ENCODE data around the gene CDK14. TPM values are rescaled to one million over a fixed set of nuclear protein-coding genes. Genes with fewer than 3 reads are reported as not detected.

Gene CDK14
- total RNA-seq, 3 donors from 2014 or later: 0.71 to 1.1 (median 0.95) TPM

DNA sequence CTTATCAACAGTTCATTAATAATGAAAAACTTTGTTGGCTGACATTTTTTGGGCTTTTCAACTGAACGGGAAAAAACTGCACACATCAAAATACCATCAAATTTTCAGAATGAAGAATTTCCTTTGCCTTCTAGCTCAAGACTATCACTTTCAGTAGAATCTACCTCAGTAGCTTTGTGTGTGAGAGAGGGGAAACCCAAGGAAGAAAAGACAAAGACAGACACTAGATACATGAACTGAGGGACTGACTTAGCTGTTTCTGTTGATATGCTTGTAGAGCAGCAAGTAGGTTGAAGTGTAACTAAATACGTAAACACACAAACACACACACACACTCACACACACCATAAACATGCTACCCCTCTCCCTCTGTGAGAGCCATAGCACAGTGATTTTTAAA, 257.1 kb downstream of the CDK14 start:
- ATAC-seq (no peak), DNase-seq (no peak)
- Mint-ChIP-seq H3K4me1 (ENCODE audit: low read depth) (no peaks in the 10 kb centered on the region), H3K4me3 (no peak overlapping the region), H3K36me3 (ENCODE audit: insufficient read depth) (no peaks in the 10 kb centered on the region), H3K27me3 (ENCODE audit: low read depth) (no peaks in the 10 kb centered on the region), H3K9me3 (no peaks in the 10 kb centered on the region)

DNA sequence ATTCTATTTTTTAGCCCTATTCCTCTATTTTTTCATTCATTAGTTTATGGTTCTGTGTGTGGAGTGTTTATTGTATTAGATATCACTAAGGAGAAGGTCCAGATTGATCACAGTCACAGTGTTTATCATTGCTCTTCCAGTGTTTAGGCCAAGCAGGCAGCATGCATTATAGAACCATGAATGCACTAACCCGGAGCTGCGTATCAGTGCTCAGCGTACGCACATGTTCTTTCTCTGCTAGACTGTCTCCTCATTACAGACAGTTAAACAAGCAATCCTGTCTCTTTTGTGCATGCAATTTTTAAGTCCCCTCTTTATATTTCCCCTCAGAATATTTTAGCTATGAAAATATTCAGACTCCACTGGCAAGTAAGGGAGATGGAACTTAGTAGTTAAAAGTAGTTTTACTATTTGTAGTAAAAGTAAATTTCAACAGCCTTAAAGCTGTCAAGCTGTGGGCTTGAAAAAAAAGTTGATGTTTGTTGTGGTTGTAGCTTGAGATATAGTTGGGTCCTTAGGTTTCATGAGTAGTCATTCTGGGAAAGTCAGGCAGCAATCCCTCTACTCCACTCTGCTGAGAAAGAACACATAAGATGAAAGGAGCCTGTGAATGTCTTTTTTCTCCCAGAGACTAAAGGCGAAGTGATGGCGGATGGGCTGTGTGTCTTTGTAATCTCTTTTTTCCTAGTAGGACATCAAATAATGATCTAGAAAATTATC, 260.4 kb downstream of the CDK14 start:
- Mint-ChIP-seq H3K36me3 (ENCODE audit: insufficient read depth) (no peaks in the 10 kb centered on the region), H3K4me1 (ENCODE audit: low read depth) (no peaks in the 10 kb centered on the region), H3K4me3 (no peak overlapping the region), H3K27me3 (ENCODE audit: low read depth) (no peaks in the 10 kb centered on the region), H3K9me3 (no peaks in the 10 kb centered on the region)
- ATAC-seq: no peak
- DNase-seq: no peak

DNA sequence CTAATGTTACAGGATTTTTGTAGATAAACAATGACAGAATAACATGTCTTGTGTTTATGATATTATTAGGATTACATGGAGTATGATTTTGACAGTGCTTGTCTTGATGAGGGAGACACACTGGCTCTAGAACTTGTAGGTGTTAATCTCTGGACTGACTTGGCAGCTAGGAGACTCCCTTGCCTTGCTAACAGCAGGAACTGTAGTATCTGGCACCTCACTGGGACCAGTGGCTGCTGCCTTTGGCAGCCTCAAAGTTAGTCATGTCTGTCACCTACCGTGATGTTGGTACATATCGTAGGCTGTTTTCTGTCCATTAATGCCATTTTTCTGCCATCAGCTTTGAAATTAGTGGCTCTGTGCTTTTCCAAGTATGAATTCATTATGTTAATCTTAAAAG, 261.5 kb downstream of the CDK14 start:
- ATAC-seq (no peak), DNase-seq (no peak)
- no peaks in the 10 kb centered on the region for H3K27me3 Mint-ChIP-seq (ENCODE audit: low read depth)
- H3K36me3 Mint-ChIP-seq (ENCODE audit: insufficient read depth): no peaks in the 10 kb centered on the region
- no peaks in the 10 kb centered on the region for H3K9me3 Mint-ChIP-seq
- no peak overlapping the region for H3K4me3 Mint-ChIP-seq
- H3K4me1 Mint-ChIP-seq (ENCODE audit: low read depth): no peaks in the 10 kb centered on the region

DNA sequence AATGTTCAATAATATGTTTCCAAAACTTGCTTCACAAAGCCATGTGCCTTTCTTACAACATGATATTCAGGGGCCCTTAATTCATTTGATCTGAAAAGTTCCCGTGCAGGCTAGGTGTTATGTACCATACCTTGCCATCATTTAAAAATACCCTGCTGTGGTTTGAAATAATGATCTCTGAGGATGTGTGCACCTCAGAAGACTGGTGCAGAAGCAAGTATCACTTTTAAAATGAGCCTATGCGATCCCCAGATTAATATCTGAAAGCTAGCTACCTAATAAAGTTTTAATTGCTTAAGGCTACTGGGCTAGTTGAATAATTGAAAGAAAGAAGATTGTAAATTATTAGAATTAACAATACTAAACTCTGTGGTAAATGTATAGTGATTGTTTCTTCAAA, 262.4 kb downstream of the CDK14 start:
- no peak overlapping the region for H3K4me3 Mint-ChIP-seq
- ATAC-seq (no peak), DNase-seq (no peak)
- H3K9me3 Mint-ChIP-seq: no peaks in the 10 kb centered on the region
- no peaks in the 10 kb centered on the region for H3K36me3 Mint-ChIP-seq (ENCODE audit: insufficient read depth)
- no peaks in the 10 kb centered on the region for H3K4me1 Mint-ChIP-seq (ENCODE audit: low read depth)
- H3K27me3 Mint-ChIP-seq (ENCODE audit: low read depth): no peaks in the 10 kb centered on the region

DNA sequence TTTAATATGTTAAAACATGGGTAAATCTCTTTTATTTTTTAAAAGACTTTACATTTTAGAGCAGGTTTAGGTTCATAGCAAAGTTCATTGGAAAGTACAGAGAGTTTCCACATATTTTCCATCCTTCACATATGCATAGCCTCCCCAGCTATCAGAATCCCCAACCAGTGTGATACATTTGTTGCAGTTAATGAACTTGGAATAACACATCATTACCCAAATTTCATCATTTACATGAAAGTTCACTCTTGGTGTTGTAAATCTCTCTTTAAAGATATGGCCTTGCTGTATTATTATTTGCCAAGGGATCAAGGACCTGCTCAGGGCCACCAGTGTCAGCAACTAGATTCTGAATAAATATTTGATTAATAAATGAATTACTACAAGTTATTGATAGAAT, 263.4 kb downstream of the CDK14 start:
- H3K4me3 Mint-ChIP-seq: no peak overlapping the region
- DNase-seq (no peak), ATAC-seq (no peak)
- no peaks in the 10 kb centered on the region for H3K27me3 Mint-ChIP-seq (ENCODE audit: low read depth)
- no peaks in the 10 kb centered on the region for H3K36me3 Mint-ChIP-seq (ENCODE audit: insufficient read depth)
- no peaks in the 10 kb centered on the region for H3K4me1 Mint-ChIP-seq (ENCODE audit: low read depth)
- H3K9me3 Mint-ChIP-seq: no peaks in the 10 kb centered on the region

DNA sequence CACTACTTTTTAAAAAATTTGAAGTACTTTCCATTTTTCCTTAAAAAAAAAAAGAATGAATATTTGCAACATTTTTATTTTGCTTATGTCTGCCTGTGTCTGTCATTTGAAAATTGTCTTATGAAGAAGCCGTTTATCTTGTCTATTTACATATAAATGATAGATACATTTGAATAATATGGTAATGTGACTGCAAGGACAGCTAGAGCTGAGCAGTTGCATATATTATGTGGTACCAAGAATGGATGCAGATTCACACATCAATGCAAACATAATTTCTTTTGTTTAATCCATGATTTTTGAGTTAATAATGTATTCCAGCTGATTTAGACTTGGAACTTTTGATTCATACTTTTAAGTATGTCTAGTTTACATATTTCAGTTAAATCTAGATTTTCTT, 268.0 kb downstream of the CDK14 start:
- DNase-seq (no peak), ATAC-seq (no peak)
- Mint-ChIP-seq H3K4me1 (ENCODE audit: low read depth) (no peaks in the 10 kb centered on the region), H3K4me3 (no peak overlapping the region), H3K27me3 (ENCODE audit: low read depth) (no peaks in the 10 kb centered on the region), H3K36me3 (ENCODE audit: insufficient read depth) (no peaks in the 10 kb centered on the region), H3K9me3 (no peaks in the 10 kb centered on the region)

DNA sequence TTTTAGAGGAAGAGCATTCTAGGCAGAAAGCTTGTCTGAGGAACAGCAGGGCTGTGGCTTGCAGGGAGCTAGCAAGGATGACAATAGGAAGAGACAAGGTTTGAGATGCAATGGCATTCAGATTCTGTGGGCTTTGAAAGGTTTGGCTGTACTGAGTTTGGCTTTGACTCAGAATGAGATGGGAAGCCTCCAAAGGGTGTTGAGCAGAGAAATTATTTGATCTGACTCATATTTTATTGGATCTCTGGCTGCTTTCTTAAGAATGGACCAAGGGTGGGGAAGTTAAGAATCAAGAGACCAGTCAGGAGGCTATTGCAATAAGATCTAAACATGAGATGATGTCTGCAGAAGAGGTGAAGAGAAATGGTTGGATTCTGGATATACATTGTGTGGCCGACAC, 273.2 kb downstream of the CDK14 start:
- no peak for ATAC-seq
- Mint-ChIP-seq H3K4me3 (no peak overlapping the region), H3K9me3 (no peaks in the 10 kb centered on the region), H3K27me3 (ENCODE audit: low read depth) (no peaks in the 10 kb centered on the region), H3K4me1 (ENCODE audit: low read depth) (no peaks in the 10 kb centered on the region), H3K36me3 (ENCODE audit: insufficient read depth) (no peaks in the 10 kb centered on the region)
- DNase-seq: no peak

DNA sequence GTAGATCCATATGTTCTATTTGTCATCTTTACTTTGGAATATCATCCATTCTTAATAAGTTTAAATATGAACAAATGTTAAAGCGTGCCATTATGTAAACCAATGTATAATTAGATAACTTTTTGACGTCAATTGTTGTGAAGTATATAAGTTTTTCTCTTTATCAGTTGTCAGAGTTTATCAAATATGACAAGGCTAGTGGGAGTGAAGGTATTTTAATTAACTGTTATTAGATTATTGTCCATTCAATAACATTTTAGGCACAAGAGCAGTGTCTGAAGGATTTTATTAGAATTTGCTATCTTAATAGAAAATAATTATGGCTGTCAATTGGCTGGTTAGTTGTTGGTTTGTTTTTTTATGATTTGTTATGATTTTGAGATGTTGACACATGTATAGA, 280.6 kb downstream of the CDK14 start:
- H3K4me1 Mint-ChIP-seq (ENCODE audit: low read depth): no peaks in the 10 kb centered on the region
- DNase-seq (no peak), ATAC-seq (no peak)
- no peaks in the 10 kb centered on the region for H3K36me3 Mint-ChIP-seq (ENCODE audit: insufficient read depth)
- H3K4me3 Mint-ChIP-seq: no peak overlapping the region
- no peaks in the 10 kb centered on the region for H3K27me3 Mint-ChIP-seq (ENCODE audit: low read depth)
- peaks cover 4% of the 10 kb centered on the region for H3K9me3 Mint-ChIP-seq

DNA sequence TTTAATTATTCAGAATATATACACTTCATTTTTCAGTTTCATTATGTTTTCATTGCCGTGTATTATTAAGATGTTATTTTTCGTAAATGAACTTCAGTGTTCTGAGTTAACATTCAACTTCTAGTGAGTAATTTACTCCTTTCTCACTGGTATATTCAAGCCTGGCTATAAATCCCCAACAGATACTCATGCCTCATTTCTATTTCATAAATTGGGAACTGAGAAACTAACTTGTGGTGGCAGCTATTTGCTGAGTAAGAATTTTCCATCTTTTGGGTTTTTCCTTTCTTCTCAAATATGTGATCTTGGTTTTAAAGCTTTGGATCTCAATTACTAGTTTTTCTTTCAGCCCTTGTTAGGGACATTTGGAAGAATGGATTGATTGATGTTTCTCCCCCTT, 281.1 kb downstream of the CDK14 start:
- peaks cover 4% of the 10 kb centered on the region for H3K9me3 Mint-ChIP-seq
- DNase-seq (no peak), ATAC-seq (no peak)
- H3K36me3 Mint-ChIP-seq (ENCODE audit: insufficient read depth): no peaks in the 10 kb centered on the region
- no peaks in the 10 kb centered on the region for H3K27me3 Mint-ChIP-seq (ENCODE audit: low read depth)
- no peak overlapping the region for H3K4me3 Mint-ChIP-seq
- no peaks in the 10 kb centered on the region for H3K4me1 Mint-ChIP-seq (ENCODE audit: low read depth)

DNA sequence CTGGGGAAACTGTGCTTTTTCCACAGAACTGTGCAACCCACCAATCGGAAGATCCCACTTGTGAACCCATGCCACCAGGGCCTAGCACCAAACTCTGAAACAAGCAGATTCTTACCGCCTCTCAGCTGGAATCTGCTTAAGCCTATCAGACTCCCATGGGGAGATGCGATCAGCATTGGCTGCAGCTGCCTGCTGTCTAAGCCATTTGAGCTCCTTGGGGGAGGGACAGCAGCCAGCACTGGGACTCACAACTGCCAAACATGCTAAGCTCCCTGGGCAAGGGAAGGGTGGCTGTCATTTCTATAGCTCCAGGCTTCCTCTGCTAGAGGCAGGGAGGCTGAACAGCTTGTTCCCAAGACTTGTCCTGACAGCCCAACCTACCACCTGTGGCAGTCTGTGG, 283.8 kb downstream of the CDK14 start:
- ATAC-seq: no peak
- no peaks in the 10 kb centered on the region for H3K4me1 Mint-ChIP-seq (ENCODE audit: low read depth)
- no peak for DNase-seq

DNA sequence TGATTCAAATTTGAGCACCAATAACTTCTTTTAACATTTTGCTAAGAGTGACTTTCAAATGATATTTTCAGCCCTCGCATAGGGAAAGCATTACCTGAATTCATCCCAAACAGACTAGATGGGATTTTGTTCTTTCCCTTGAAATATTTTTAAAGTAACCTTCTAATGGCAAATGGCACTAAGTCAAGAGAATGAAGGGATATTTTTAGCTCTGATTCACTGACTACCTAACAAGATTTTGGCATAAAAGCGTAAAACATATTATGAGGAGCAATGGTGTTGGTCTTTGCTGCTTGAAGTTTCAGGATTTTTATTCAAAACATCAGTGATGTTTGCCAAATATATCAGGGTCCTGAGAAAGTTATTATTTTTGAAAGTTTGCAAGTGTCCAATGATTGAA, 290.3 kb downstream of the CDK14 start:
- Mint-ChIP-seq H3K4me3 (no peak overlapping the region), H3K27me3 (ENCODE audit: low read depth) (no peaks in the 10 kb centered on the region)
- no peak for DNase-seq

More for the DNA sequence above, 283.8 kb downstream of the CDK14 start:
- H3K9me3 Mint-ChIP-seq: peaks cover 4% of the 10 kb centered on the region
- H3K36me3 Mint-ChIP-seq (ENCODE audit: insufficient read depth): no peaks in the 10 kb centered on the region
- no peak overlapping the region for H3K4me3 Mint-ChIP-seq
- no peaks in the 10 kb centered on the region for H3K27me3 Mint-ChIP-seq (ENCODE audit: low read depth)

DNA sequence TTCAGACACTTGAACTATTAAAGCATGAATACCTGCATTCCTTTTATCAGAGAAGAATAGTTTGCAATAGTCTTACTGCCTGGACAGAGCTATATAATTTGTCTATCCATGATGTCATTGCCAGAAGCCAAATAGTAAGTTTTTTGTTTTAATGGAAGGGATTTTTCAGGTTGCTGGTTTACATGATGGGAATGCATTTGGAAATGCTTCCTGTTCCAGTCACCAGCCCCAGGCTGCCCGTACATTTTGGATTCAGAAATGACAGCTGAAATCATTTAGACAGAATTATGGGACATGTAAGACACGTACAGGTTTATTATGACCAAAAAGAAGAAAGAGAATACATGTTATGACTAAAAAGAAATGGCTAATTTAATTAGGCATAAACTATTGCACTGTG, 293.1 kb downstream of the CDK14 start:
- Mint-ChIP-seq H3K9me3 (peaks cover 3% of the 10 kb centered on the region), H3K4me1 (ENCODE audit: low read depth) (no peaks in the 10 kb centered on the region), H3K4me3 (no peak overlapping the region), H3K36me3 (ENCODE audit: insufficient read depth) (no peaks in the 10 kb centered on the region), H3K27me3 (ENCODE audit: low read depth) (no peaks in the 10 kb centered on the region)
- ATAC-seq (no peak), DNase-seq (no peak)

More for the DNA sequence above, 290.3 kb downstream of the CDK14 start:
- Mint-ChIP-seq H3K4me1 (ENCODE audit: low read depth) (no peaks in the 10 kb centered on the region), H3K36me3 (ENCODE audit: insufficient read depth) (no peaks in the 10 kb centered on the region), H3K9me3 (peaks cover 3% of the 10 kb centered on the region)
- no peak for ATAC-seq

DNA sequence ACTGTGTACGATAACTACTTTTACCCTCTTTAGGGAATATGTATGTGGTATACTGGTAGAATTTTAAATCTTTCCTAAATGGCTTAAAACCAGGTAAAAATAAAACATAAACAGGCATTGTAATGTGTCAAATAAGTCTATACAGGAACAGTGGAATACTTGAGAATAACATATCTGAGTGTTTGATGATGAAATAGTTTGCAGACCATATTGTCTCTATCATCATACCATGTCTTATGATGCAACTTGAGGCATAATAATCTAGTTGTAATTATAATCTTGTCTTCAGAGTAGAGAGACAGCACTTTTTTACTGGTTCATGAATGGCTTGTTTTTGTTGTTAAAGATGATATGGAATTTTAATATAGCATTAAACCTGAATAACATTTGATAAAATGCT, 293.5 kb downstream of the CDK14 start:
- DNase-seq (no peak), ATAC-seq (no peak)
- H3K4me1 Mint-ChIP-seq (ENCODE audit: low read depth): no peaks in the 10 kb centered on the region
- peaks cover 3% of the 10 kb centered on the region for H3K9me3 Mint-ChIP-seq
- H3K27me3 Mint-ChIP-seq (ENCODE audit: low read depth): no peaks in the 10 kb centered on the region
- no peaks in the 10 kb centered on the region for H3K36me3 Mint-ChIP-seq (ENCODE audit: insufficient read depth)
- H3K4me3 Mint-ChIP-seq: no peak overlapping the region

DNA sequence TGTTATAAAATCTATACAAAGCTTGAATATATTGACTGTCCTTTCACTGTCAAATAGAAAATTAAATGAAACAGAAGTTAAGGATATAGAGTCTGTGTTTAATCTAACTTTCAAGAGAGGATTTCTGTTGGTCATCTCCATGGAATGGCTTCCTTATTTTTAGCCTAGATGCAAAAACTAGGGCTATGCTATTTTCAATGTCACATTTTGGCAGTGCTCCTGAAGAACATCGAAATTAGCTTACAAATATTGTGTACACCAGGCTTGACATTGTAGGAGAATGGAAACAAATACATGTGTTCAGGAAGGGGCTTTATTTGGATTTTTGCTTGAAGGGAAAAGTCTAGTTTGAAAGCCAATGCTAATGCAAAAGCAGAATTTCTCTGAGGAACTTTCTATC, 295.4 kb downstream of the CDK14 start:
- DNase-seq: no peak
- H3K36me3 Mint-ChIP-seq (ENCODE audit: insufficient read depth): no peaks in the 10 kb centered on the region
- peaks cover 3% of the 10 kb centered on the region for H3K9me3 Mint-ChIP-seq
- no peak for ATAC-seq
- no peak overlapping the region for H3K4me3 Mint-ChIP-seq
- H3K4me1 Mint-ChIP-seq (ENCODE audit: low read depth): no peaks in the 10 kb centered on the region
- H3K27me3 Mint-ChIP-seq (ENCODE audit: low read depth): no peaks in the 10 kb centered on the region

DNA sequence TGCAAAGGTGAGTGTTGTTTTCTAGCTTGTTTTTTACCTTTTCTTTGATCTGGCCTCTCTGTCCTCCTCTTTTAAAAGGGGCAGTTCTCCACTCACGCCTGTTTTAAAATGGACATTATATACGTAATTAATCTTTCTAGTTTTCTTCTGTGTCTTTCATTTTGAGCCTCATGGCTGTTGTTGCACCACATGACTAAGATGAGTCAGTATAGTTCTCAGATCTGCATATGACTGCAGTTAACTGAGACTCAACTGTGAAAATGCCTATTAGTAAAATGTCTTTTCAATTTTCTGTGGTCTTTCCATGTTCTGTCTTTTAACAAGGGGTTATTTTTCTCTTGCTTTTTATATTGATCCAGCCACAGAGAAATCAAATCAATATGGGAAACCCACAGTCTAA, 296.1 kb downstream of the CDK14 start:
- Mint-ChIP-seq H3K27me3 (ENCODE audit: low read depth) (no peaks in the 10 kb centered on the region), H3K4me1 (ENCODE audit: low read depth) (no peaks in the 10 kb centered on the region), H3K36me3 (ENCODE audit: insufficient read depth) (no peaks in the 10 kb centered on the region), H3K4me3 (no peak overlapping the region), H3K9me3 (peaks cover 3% of the 10 kb centered on the region)
- DNase-seq: no peak
- no peak for ATAC-seq

DNA sequence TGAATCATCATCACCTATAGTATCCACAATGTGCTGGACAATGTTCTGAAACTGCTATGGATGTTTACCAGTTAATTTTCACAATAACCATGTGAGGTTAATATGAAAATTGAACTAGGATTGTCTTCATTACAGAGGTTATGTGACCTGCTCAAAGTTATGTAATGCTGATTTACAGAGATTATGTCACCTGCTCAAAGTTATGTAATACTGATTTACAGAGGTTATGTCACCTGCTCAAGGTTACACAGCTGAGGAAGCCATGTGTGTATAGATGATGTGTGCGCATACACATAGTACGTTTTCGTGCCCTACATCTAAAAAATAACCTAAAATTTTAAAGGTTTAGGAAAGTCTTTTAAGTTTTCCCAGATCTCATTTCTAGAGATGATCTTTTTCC, 298.0 kb downstream of the CDK14 start:
- Mint-ChIP-seq H3K27me3 (ENCODE audit: low read depth) (no peaks in the 10 kb centered on the region), H3K4me1 (ENCODE audit: low read depth) (no peaks in the 10 kb centered on the region), H3K4me3 (no peak overlapping the region), H3K9me3 (peaks cover 3% of the 10 kb centered on the region), H3K36me3 (ENCODE audit: insufficient read depth) (no peaks in the 10 kb centered on the region)
- ATAC-seq (no peak), DNase-seq (no peak)

Data from activated T-cell treated with anti-CD3 and anti-CD28 coated beads, Interleukin-2, amount 50 U/mL, for 4 hours (primary cell).